Right lobe of liver (tissue), 6 donors: ENCODE data around the gene SPTBN1. TPM values are rescaled to one million over a fixed set of nuclear protein-coding genes. Genes with fewer than 3 reads are reported as not detected.
A peak's percentile ranks its signal among the peaks of the same experiment; 100 is the strongest.

Source experiments
- ATAC-seq, 4 donors: fragments of 200-7000 bp; cut with Tn5 transposase; one replicate each; pipeline ENCODE4 v1.9.1; 2020; ENCODE audit warnings: mild to moderate bottlenecking in 4 of 4, moderate library complexity in 4 of 4
- DNase-seq, 3 donors: peaks; one replicate each; pipeline ENCODE4 v3.0.0-alpha.2; 2020
- H3K27ac ChIP-seq, 3 donors: fragments of 200-600 bp; one replicate each; pipeline ENCODE4 v1.8.0; 2022
- H3K27me3 ChIP-seq, 2 donors: fragments of 200-600 bp; one replicate each; pipeline ENCODE4 v1.8.0; 2022
- H3K36me3 ChIP-seq, 4 donors: fragments of 200-600 bp; sonication (generic) in 1 of 4; one replicate each; pipeline versions ENCODE4 v1.5.1 to v1.8.0; 2017 to 2022; ENCODE audit warnings: control low read depth in 1 of 4
- H3K4me1 ChIP-seq, 4 donors: fragments of 200-600 bp; sonication (generic) in 1 of 4; one replicate each; pipeline versions ENCODE4 v1.5.1 to v1.8.0; 2017 to 2022; ENCODE audit warnings: control low read depth in 1 of 4
- H3K4me3 ChIP-seq, 3 donors: fragments of 200-600 bp; one replicate each; pipeline ENCODE4 v1.8.0; 2022
- H3K9me3 ChIP-seq, 4 donors: fragments of 200-600 bp; sonication (generic) in 1 of 4; one replicate each; pipeline versions ENCODE4 v1.5.1 to v1.8.0; 2017 to 2022; ENCODE audit warnings: control low read depth in 1 of 4
- POLR2A ChIP-seq: fragments of 450-650 bp; IDR thresholded peaks from one replicate; pipeline ENCODE4 v1.6.1; 2017; ENCODE audit warnings: antibody characterized with exemption, mild to moderate bottlenecking
- WGBS: methylation state at CpG from one replicate; pipeline ENCODE4 v1.1.6; 2018; ENCODE audit warnings: low coverage, low lambda C conversion rate; ENCODE audit not compliant: insufficient coverage; ENCODE audit errors: missing lambda C conversion rate; 5-methylcytosine and 5-hydroxymethylcytosine counted together
- intact Hi-C, 2 donors: fragments of 100-400 bp; cut with DNase I; formaldehyde crosslinking; loops; one replicate each; pipeline versions ENCODE4 v1.11.2 to v1.14.1; 2022
- total RNA-seq, 6 experiments: library from RNA; depleted of rRNA in 2 of 6; stranded (reverse); fragments of >200 nt in 2 of 6; fragmentation: NEBNext Ultra II Directional in 3 of 6; extraction: Animal tissue kit (Norgen Biotek cat#: 25700) in 3 of 6; gene quantifications; one replicate each; pipeline versions ENCODE4 v1.1.0 to v1.2.4, GENCODE V29; 2016 to 2023
- TF ChIP-seq, protein P1 (sequence below), 4 donors: fragments of 200-600 bp in 3 of 4; fragments of 450-650 bp in 1 of 4; IDR thresholded peaks; one replicate each; pipeline versions ENCODE4 v1.5.1 to v1.8.0; 2016 to 2022; ENCODE audit warnings: antibody characterized with exemption in 4 of 4, mild to moderate bottlenecking in 2 of 4
- donor health status: DM: no; HTN: yes; CAD: no.
- donor health status: DM: no; HTN: no; CAD: no.
- donor health status: DM: no; HTN: no; CAD: no.
- donor health status: DM: no; HTN: yes; CAD: no.
- donor health status: DM: no; HTN: yes; CAD: no.

Gene SPTBN1
- total RNA-seq, 6 experiments from 2014 or later: 107 to 315 (median 227) TPM

DNA sequence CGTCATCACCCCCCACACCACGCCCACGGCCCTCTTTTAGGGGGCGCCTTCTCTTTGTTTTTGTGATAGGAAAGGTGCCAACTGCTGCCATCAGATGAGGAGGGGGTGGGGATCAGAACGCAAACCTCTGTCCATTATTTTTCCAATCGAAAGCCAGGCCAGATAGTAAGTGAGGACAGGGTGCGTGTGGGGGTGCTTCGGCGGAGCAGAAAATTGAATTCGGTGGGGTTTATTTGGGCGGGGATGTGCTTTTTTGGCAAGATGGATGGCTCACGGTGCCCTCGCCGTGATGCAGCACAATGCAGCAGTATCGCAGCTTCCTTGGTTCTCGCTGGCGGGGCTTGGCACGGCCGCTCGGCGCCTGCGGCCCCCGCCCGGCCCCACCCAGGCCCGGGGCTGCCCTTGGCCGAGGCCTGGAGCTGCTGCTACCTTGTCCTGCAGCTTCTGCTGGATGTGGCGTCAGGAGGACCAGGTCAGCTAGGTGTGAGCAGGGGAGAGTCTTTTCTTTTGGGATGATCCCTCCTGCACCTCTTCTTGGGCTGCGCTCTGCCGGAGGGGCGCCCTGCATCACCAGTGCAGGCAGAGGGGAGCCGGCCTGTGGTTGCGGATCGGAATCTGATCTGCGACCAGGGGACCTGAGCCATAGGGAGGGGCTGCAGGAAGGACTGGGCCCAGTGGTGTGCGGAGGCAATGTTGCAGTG is 1.3 kb downstream of the SPTBN1 start:
- Histone ChIP-seq H3K4me3 (peak overlapping the region; percentile 65 to 77 (median 71)), H3K27ac (peak overlapping the region in 2 of 3 donors; percentile 80 to 85), H3K36me3 (no peaks in the 10 kb centered on the region), H3K27me3 (no peaks in the 10 kb centered on the region), H3K9me3 (no peaks in the 10 kb centered on the region), H3K4me1 (peaks cover 0 to 9% (median under 1%) of the 10 kb centered on the region in 4 donors)
- under 1% methylated on average over 14 of the region's 35 CpGs for WGBS
- TF ChIP-seq, protein P1, sequence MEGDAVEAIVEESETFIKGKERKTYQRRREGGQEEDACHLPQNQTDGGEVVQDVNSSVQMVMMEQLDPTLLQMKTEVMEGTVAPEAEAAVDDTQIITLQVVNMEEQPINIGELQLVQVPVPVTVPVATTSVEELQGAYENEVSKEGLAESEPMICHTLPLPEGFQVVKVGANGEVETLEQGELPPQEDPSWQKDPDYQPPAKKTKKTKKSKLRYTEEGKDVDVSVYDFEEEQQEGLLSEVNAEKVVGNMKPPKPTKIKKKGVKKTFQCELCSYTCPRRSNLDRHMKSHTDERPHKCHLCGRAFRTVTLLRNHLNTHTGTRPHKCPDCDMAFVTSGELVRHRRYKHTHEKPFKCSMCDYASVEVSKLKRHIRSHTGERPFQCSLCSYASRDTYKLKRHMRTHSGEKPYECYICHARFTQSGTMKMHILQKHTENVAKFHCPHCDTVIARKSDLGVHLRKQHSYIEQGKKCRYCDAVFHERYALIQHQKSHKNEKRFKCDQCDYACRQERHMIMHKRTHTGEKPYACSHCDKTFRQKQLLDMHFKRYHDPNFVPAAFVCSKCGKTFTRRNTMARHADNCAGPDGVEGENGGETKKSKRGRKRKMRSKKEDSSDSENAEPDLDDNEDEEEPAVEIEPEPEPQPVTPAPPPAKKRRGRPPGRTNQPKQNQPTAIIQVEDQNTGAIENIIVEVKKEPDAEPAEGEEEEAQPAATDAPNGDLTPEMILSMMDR (IDR thresholded peaks at IDR 0.05): no peak
- no peak for TF ChIP-seq POLR2A
- ATAC-seq (no peak), DNase-seq (peak in 1 of 3 donors; percentile 29)
- intact Hi-C loops: no loop called here

DNA sequence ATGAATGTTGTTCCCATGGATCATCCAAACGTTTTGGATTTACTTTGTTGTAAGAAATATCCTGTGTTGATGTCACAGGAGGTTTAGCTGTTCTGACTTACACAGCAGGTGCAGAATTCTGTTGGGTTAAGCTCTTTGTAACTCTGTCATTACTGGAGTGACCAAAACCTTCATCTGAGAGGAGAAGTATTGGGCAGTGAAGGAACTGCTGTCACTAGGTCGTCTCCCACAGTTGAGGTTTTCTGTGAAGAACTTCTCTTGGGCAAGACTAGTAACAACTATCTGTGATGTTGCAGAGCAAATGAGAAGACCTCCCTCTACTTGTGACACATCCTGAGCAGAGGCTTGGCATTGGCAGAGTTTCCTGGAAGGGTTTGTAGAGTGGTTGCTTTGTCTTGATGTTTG is 2.9 kb downstream of the SPTBN1 start:
- intact Hi-C loops: no loop called here
- H3K27ac ChIP-seq: no peak overlapping the region
- TF ChIP-seq, protein P1 (IDR thresholded peaks at IDR 0.05): no peak
- TF ChIP-seq POLR2A: no peak
- peaks cover 0 to 9% (median under 1%) of the 10 kb centered on the region in 4 donors for H3K4me1 ChIP-seq
- DNase-seq (no peak), ATAC-seq (no peak)
- 11% methylated on average over 2 of the region's 2 CpGs for WGBS
- no peaks in the 10 kb centered on the region for H3K27me3 ChIP-seq
- no peak overlapping the region for H3K4me3 ChIP-seq
- no peaks in the 10 kb centered on the region for H3K9me3 ChIP-seq
- H3K36me3 ChIP-seq: no peaks in the 10 kb centered on the region

DNA sequence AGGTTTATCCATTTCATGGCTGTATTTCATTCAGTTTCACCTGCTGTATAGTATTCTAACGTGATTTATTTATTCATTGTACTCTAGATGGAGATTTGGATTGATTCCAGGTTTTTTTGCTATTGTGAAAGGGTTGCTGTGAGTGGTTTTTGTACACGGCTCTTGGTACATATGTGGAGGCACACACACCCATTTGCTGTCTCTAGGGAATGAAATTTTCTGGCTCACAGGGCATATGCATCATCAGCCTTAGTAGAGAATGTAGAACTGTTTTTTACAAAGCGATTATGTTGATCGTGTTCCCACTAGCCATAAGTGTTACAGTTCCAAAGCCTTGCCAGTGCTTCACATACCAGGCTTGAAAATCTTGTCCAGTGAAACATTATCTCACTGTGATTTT is 5.1 kb downstream of the SPTBN1 start:
- ATAC-seq: no peak
- DNase-seq: no peak
- no peaks in the 10 kb centered on the region for H3K9me3 ChIP-seq
- no peaks in the 10 kb centered on the region for H3K27me3 ChIP-seq
- H3K36me3 ChIP-seq: no peaks in the 10 kb centered on the region
- TF ChIP-seq, protein P1 (IDR thresholded peaks at IDR 0.05): no peak
- TF ChIP-seq POLR2A: no peak
- H3K4me3 ChIP-seq: no peak overlapping the region
- no peak overlapping the region for H3K27ac ChIP-seq
- intact Hi-C loops: no loop called here
- H3K4me1 ChIP-seq: peaks cover 0 to 2% (median 0%) of the 10 kb centered on the region in 4 donors
- 42% methylated on average over 4 of the region's 4 CpGs for WGBS

DNA sequence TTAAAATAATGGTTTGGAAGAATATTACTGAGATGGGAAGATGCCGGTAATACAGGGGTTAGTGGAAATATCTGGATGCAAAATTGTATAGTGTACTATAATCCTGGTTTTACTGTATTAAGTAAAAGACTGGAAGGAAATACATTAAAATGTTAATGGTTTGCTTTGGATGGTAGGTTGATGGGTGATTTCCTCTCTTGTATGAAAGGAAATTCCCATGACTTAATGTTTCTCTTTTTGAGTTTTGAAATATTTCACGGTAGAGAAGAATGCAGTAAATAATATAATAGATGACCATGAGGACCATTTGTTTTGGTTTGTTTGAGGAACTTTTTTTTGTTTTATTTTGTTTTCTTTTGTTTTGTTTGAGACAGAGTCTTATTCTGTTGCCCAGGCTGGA is 8.2 kb downstream of the SPTBN1 start:
- ATAC-seq: no peak

More for the DNA sequence above, 8.2 kb downstream of the SPTBN1 start:
- H3K4me1 ChIP-seq: no peaks in the 10 kb centered on the region
- H3K36me3 ChIP-seq: no peaks in the 10 kb centered on the region
- H3K4me3 ChIP-seq: no peak overlapping the region
- H3K27me3 ChIP-seq: no peaks in the 10 kb centered on the region
- H3K9me3 ChIP-seq: no peaks in the 10 kb centered on the region
- intact Hi-C loops: no loop called here
- 70% methylated on average over 2 of the region's 2 CpGs for WGBS
- TF ChIP-seq, protein P1 (IDR thresholded peaks at IDR 0.05): no peak
- TF ChIP-seq POLR2A: no peak
- no peak overlapping the region for H3K27ac ChIP-seq
- DNase-seq: no peak
